Caco-2 (cell line): ENCODE results near the gene CYP4F8. TPM values are rescaled to one million over a fixed set of nuclear protein-coding genes. Genes with fewer than 3 reads are reported as not detected.
"Not testable (repeated sequence)": the region's sequence is repeated elsewhere in the genome, so short reads cannot be mapped to it uniquely, and the experiment has no call there.

Experiments used
- BruUV-seq: library from RNA; stranded (reverse); fragments of 400-500 nt; replicated peaks from 2 replicates; lab custom pipeline; 2021; lab: Mats Ljungman, UMichigan
- CTCF ChIA-PET: fragments of 300-600 bp; sonication (Branson Sonifier 250); formaldehyde crosslinking; loops from one replicate; lab custom pipeline; 2022; ENCODE audit warnings: antibody characterized with exemption; lab: Charles Lee
- POLR2A ChIA-PET: fragments of 300-600 bp; sonication (Branson Sonifier 250); formaldehyde crosslinking; loops from one replicate; lab custom pipeline; 2022; ENCODE audit warnings: antibody characterized with exemption; lab: Charles Lee
- DNase-seq, 2 experiments: peaks; one replicate each; pipeline versions ENCODE4 v3.0.0 to v3.0.0-alpha.2; 2020 to 2022
- H3K27me3 ChIP-seq: replicated peaks from 2 replicates; pipeline ENCODE4 v1.6.0; 2011; ENCODE audit warnings: low read length; ENCODE audit not compliant: control insufficient read depth, insufficient read depth
- H3K36me3 ChIP-seq: 2 replicates; pipeline ENCODE4 v1.5.1; 2011; ENCODE audit warnings: low read length; ENCODE audit not compliant: control insufficient read depth, insufficient read depth
- H3K4me1 ChIP-seq: fragments of 250-450 bp; sonication (Bioruptor Pico); 2 replicates; pipeline ENCODE4 v1.5.1; 2020; ENCODE audit warnings: mild to moderate bottlenecking
- H3K4me3 ChIP-seq: 2 replicates; pipeline ENCODE4 v1.5.1; 2011; ENCODE audit warnings: low read depth, mild to moderate bottlenecking, control low read depth, low read length
- H3K9me3 ChIP-seq: fragments of 250-450 bp; sonication (Bioruptor Pico); 2 replicates; pipeline ENCODE4 v1.5.1; 2020; ENCODE audit warnings: mild to moderate bottlenecking, moderate library complexity
- H3K27ac Mint-ChIP-seq: one replicate; pipeline ENCODE4 v1.8.0; 2022; ENCODE audit warnings: mixed read lengths; ENCODE audit not compliant: unreplicated experiment
- H3K27me3 Mint-ChIP-seq: one replicate; pipeline ENCODE4 v1.8.0; 2022; ENCODE audit warnings: mixed read lengths; ENCODE audit not compliant: insufficient read depth, unreplicated experiment
- H3K36me3 Mint-ChIP-seq: one replicate; pipeline ENCODE4 v1.8.0; 2022; ENCODE audit warnings: mild to moderate bottlenecking, mixed read lengths; ENCODE audit not compliant: insufficient read depth, unreplicated experiment
- H3K4me1 Mint-ChIP-seq: one replicate; pipeline ENCODE4 v1.8.0; 2022; ENCODE audit warnings: low read depth, mixed read lengths; ENCODE audit not compliant: unreplicated experiment
- H3K4me3 Mint-ChIP-seq: one replicate; pipeline ENCODE4 v1.8.0; 2022; ENCODE audit warnings: mild to moderate bottlenecking, moderate library complexity, mixed read lengths; ENCODE audit not compliant: unreplicated experiment
- H3K9me3 Mint-ChIP-seq: one replicate; pipeline ENCODE4 v1.8.0; 2022; ENCODE audit warnings: mixed read lengths; ENCODE audit not compliant: unreplicated experiment
- CTCF ChIP-seq, 2 experiments: fragments of 200-600 bp in 1 of 2; IDR thresholded peaks; 1 replicate in 1 of 2; 2 replicates in 1 of 2; pipeline versions ENCODE4 v1.5.1 to v1.8.0; 2011 to 2022; ENCODE audit warnings: antibody characterized with exemption in 1 of 2, control low read depth in 1 of 2, inconsistent platforms in 1 of 2, low read depth in 1 of 2, low read length in 1 of 2, mild to moderate bottlenecking in 1 of 2, moderate library complexity in 1 of 2; ENCODE audit not compliant: insufficient read depth in 1 of 2, severe bottlenecking in 1 of 2, unreplicated experiment in 1 of 2
- intact Hi-C: fragments of 100-400 bp; cut with micrococcal nuclease; formaldehyde crosslinking; loops from one replicate; pipeline ENCODE4 v1.10.0; 2022; ENCODE audit not compliant: unreplicated experiment
- total RNA-seq: library from RNA; stranded (reverse); gene quantifications from 2 replicates; pipeline ENCODE4 v1.2.3, GENCODE V29; 2022

Gene CYP4F8
- total RNA-seq, 1 experiment from 2014 or later = not detected

GRCh38 chr19:15649526-15649925, 34.5 kb downstream of the CYP4F8 start:
- DNase-seq = no peak
- no peak overlapping the region for H3K4me3 Mint-ChIP-seq
- no peaks in the 10 kb centered on the region for H3K4me1 Mint-ChIP-seq
- intact Hi-C loops = no loop called here
- Histone ChIP-seq H3K27me3 (no peaks in the 10 kb centered on the region), H3K36me3 (no peaks in the 10 kb centered on the region), H3K9me3 (no peaks in the 10 kb centered on the region), H3K4me3 (no peak overlapping the region), H3K4me1 (no peaks in the 10 kb centered on the region)
- CTCF ChIA-PET = no interaction called here
- H3K27ac Mint-ChIP-seq = no peak overlapping the region
- TF ChIP-seq CTCF (IDR thresholded peaks at IDR 0.05; ENCODE audit: insufficient read depth in 1 of 2, low read depth in 1 of 2, low read length in 1 of 2, severe bottlenecking in 1 of 2, unreplicated experiment in 1 of 2) = no peak
- H3K9me3 Mint-ChIP-seq = no peaks in the 10 kb centered on the region
- BruUV-seq = no TSS peak
- H3K36me3 Mint-ChIP-seq = no peaks in the 10 kb centered on the region
- POLR2A ChIA-PET = no interaction called here
- H3K27me3 Mint-ChIP-seq = peaks cover 13% of the 10 kb centered on the region

GRCh38 chr19:15650123-15650522, 35.1 kb downstream of the CYP4F8 start:
- H3K4me3 Mint-ChIP-seq, H3K36me3 Mint-ChIP-seq, H3K27ac Mint-ChIP-seq, DNase-seq, H3K4me1 ChIP-seq, H3K27me3 ChIP-seq, POLR2A ChIA-PET, H3K9me3 ChIP-seq, H3K36me3 ChIP-seq, H3K9me3 Mint-ChIP-seq, intact Hi-C loops, BruUV-seq, H3K4me1 Mint-ChIP-seq, H3K4me3 ChIP-seq, CTCF ChIA-PET: not testable (repeated sequence)
- H3K27me3 Mint-ChIP-seq = peaks cover 13% of the 10 kb centered on the region

GRCh38 chr19:15651791-15652190, 36.8 kb downstream of the CYP4F8 start:
- H3K27me3 ChIP-seq = no peaks in the 10 kb centered on the region
- BruUV-seq = no TSS peak
- H3K4me1 Mint-ChIP-seq = no peaks in the 10 kb centered on the region
- H3K4me3 Mint-ChIP-seq = no peak overlapping the region
- no peak for DNase-seq
- H3K27ac Mint-ChIP-seq = no peak overlapping the region
- no peaks in the 10 kb centered on the region for H3K4me1 ChIP-seq
- intact Hi-C loops = no loop called here
- no peak for TF ChIP-seq CTCF (IDR thresholded peaks at IDR 0.05; ENCODE audit: insufficient read depth in 1 of 2, low read depth in 1 of 2, low read length in 1 of 2, severe bottlenecking in 1 of 2, unreplicated experiment in 1 of 2)
- no peaks in the 10 kb centered on the region for H3K9me3 Mint-ChIP-seq
- peaks cover 9% of the 10 kb centered on the region for H3K27me3 Mint-ChIP-seq
- H3K9me3 ChIP-seq = no peaks in the 10 kb centered on the region
- no peaks in the 10 kb centered on the region for H3K36me3 ChIP-seq
- no peaks in the 10 kb centered on the region for H3K36me3 Mint-ChIP-seq
- ChIA-PET CTCF (no interaction called here), POLR2A (no interaction called here)
- no peak overlapping the region for H3K4me3 ChIP-seq
